Neural progenitor cell (in vitro differentiated cells): Measurements from ENCODE around the gene ASIC1. TPM values are rescaled to one million over a fixed set of nuclear protein-coding genes. Genes with fewer than 3 reads are reported as not detected.

ENCODE experiments used
- DNase-seq: peaks from one replicate; pipeline ENCODE4 v3.0.0-alpha.2; 2016; ENCODE audit warnings: low spot score
- H2AFZ ChIP-seq: fragments of 200-600 bp; sonication (generic); replicated peaks from 2 replicates; pipeline ENCODE4 v1.6.1; 2016; ENCODE audit warnings: antibody characterized with exemption
- H3F3A ChIP-seq: fragments of 200-600 bp; sonication (generic); 2 replicates; pipeline ENCODE4 v1.6.1; 2016; ENCODE audit warnings: antibody characterized with exemption, low read depth
- H3K27ac ChIP-seq: fragments of 200-600 bp; sonication (generic); 2 replicates; pipeline ENCODE4 v1.5.1; 2016; ENCODE audit warnings: mild to moderate bottlenecking
- H3K27me3 ChIP-seq: fragments of 200-600 bp; sonication (generic); 2 replicates; pipeline ENCODE4 v1.6.1; 2016; ENCODE audit warnings: mild to moderate bottlenecking, moderate library complexity
- H3K36me3 ChIP-seq: fragments of 200-600 bp; sonication (generic); 2 replicates; pipeline ENCODE4 v1.5.1; 2016
- H3K4me1 ChIP-seq: fragments of 200-600 bp; sonication (generic); 2 replicates; pipeline ENCODE4 v1.6.1; 2016; ENCODE audit warnings: mixed run types
- H3K4me2 ChIP-seq: fragments of 200-600 bp; sonication (generic); 2 replicates; pipeline ENCODE4 v1.6.1; 2016
- H3K4me3 ChIP-seq: fragments of 200-600 bp; sonication (generic); 2 replicates; pipeline ENCODE4 v1.5.1; 2016
- H3K79me2 ChIP-seq: fragments of 200-600 bp; sonication (generic); 2 replicates; pipeline ENCODE4 v1.6.1; 2016; ENCODE audit warnings: low read depth
- H3K9ac ChIP-seq: fragments of 200-600 bp; sonication (generic); 2 replicates; pipeline ENCODE4 v1.6.1; 2016
- H3K9me3 ChIP-seq: fragments of 200-600 bp; sonication (generic); 2 replicates; pipeline ENCODE4 v1.5.1; 2016; ENCODE audit warnings: low read depth
- H4K20me1 ChIP-seq: fragments of 200-600 bp; sonication (generic); 2 replicates; pipeline ENCODE4 v1.6.1; 2016; ENCODE audit warnings: low read depth
- H3K27ac Mint-ChIP-seq: 3 replicates; pipeline ENCODE4 v1.8.0; 2021; ENCODE audit warnings: mixed read lengths
- H3K27me3 Mint-ChIP-seq: 2 replicates; pipeline ENCODE4 v1.8.0; 2022; ENCODE audit warnings: low read depth, mild to moderate bottlenecking, inconsistent platforms, moderate library complexity, mixed read lengths; ENCODE audit not compliant: insufficient read depth
- H3K36me3 Mint-ChIP-seq: 3 replicates; pipeline ENCODE4 v1.8.0; 2021; ENCODE audit warnings: mixed read lengths
- H3K4me1 Mint-ChIP-seq: 3 replicates; pipeline ENCODE4 v1.8.0; 2021; ENCODE audit warnings: mixed read lengths
- H3K4me3 Mint-ChIP-seq: 3 replicates; pipeline ENCODE4 v1.8.0; 2021; ENCODE audit warnings: mild to moderate bottlenecking, moderate library complexity, mixed read lengths
- H3K9me3 Mint-ChIP-seq: 3 replicates; pipeline ENCODE4 v1.8.0; 2020; ENCODE audit warnings: mixed read lengths
- CTCF ChIP-seq: fragments of 200-600 bp; sonication (generic); IDR thresholded peaks from 2 replicates; pipeline ENCODE4 v1.5.1; 2017; ENCODE audit warnings: antibody characterized with exemption, mild to moderate bottlenecking
- EZH2 ChIP-seq: fragments of 200-600 bp; sonication (generic); IDR thresholded peaks from 2 replicates; pipeline ENCODE4 v1.6.1; 2017; ENCODE audit warnings: antibody characterized with exemption, mild to moderate bottlenecking, moderate library complexity
- EZH2phosphoT487 ChIP-seq: fragments of 200-600 bp; sonication (generic); IDR thresholded peaks from 2 replicates; pipeline ENCODE4 v1.6.1; 2017; ENCODE audit warnings: antibody characterized with exemption
- total RNA-seq: library from RNA; depleted of rRNA; stranded (reverse); fragments of >200 nt; gene quantifications from 2 replicates; pipeline ENCODE4 v1.2.3, GENCODE V29; 2015; ENCODE audit warnings: low replicate concordance

The ASIC1 gene
- total RNA-seq, 1 donor from 2014 or later: 2.5 TPM

GRCh38 chr12:50089730-50090129, 32.3 kb downstream of the ASIC1 start:
- Mint-ChIP-seq H3K36me3 (peaks cover 31% of the 10 kb centered on the region), H3K27ac (no peak overlapping the region)
- H3K36me3 ChIP-seq: peaks cover 25% of the 10 kb centered on the region

GRCh38 chr12:50090391-50090790, 33.0 kb downstream of the ASIC1 start:
- no peak overlapping the region for H3K27ac Mint-ChIP-seq
- peaks cover 47% of the 10 kb centered on the region for H4K20me1 ChIP-seq
- peaks cover 28% of the 10 kb centered on the region for H3K36me3 ChIP-seq
- H3K27ac ChIP-seq: no peak overlapping the region
- TF ChIP-seq CTCF (no peak), EZH2 (no peak), EZH2phosphoT487 (no peak)
- no peak overlapping the region for H2AFZ ChIP-seq
- H3K4me2 ChIP-seq: no peak overlapping the region
- no peak overlapping the region for H3K4me3 ChIP-seq
- DNase-seq: no peak
- no peaks in the 10 kb centered on the region for H3K27me3 ChIP-seq
- peaks cover 3% of the 10 kb centered on the region for H3K4me1 ChIP-seq
- H3K27me3 Mint-ChIP-seq: peaks cover 2% of the 10 kb centered on the region
- peaks cover 29% of the 10 kb centered on the region for H3F3A ChIP-seq
- peaks cover 47% of the 10 kb centered on the region for H3K79me2 ChIP-seq
- no peak overlapping the region for H3K9ac ChIP-seq
- no peaks in the 10 kb centered on the region for H3K9me3 ChIP-seq
- peaks cover 13% of the 10 kb centered on the region for H3K4me1 Mint-ChIP-seq
- no peak overlapping the region for H3K4me3 Mint-ChIP-seq
- no peaks in the 10 kb centered on the region for H3K9me3 Mint-ChIP-seq
- peaks cover 33% of the 10 kb centered on the region for H3K36me3 Mint-ChIP-seq

More at GRCh38 chr12:50089730-50090129, 32.3 kb downstream of the ASIC1 start:
- Histone ChIP-seq H3K4me1 (peaks cover 3% of the 10 kb centered on the region), H2AFZ (no peak overlapping the region), H3K27me3 (no peaks in the 10 kb centered on the region), H3K4me2 (no peak overlapping the region), H4K20me1 (peaks cover 41% of the 10 kb centered on the region), H3K4me3 (no peak overlapping the region), H3F3A (peaks cover 30% of the 10 kb centered on the region), H3K9ac (no peak overlapping the region), H3K27ac (no peak overlapping the region), H3K79me2 (peaks cover 51% of the 10 kb centered on the region), H3K9me3 (no peaks in the 10 kb centered on the region)
- H3K27me3 Mint-ChIP-seq: peaks cover 2% of the 10 kb centered on the region
- TF ChIP-seq EZH2phosphoT487 (no peak), EZH2 (no peak), CTCF (no peak)
- no peak overlapping the region for H3K4me3 Mint-ChIP-seq
- H3K9me3 Mint-ChIP-seq: no peaks in the 10 kb centered on the region
- peaks cover 16% of the 10 kb centered on the region for H3K4me1 Mint-ChIP-seq
- no peak for DNase-seq

- Mint-ChIP-seq H3K4me3 (no peak overlapping the region), H3K27ac (no peak overlapping the region), H3K9me3 (no peaks in the 10 kb centered on the region), H3K4me1 (no peaks in the 10 kb centered on the region), H3K27me3 (no peaks in the 10 kb centered on the region), H3K36me3 (peaks cover 50% of the 10 kb centered on the region)
- Histone ChIP-seq H3K36me3 (peaks cover 9% of the 10 kb centered on the region), H3K9me3 (no peaks in the 10 kb centered on the region), H3K9ac (no peak overlapping the region), H3K4me2 (no peak overlapping the region), H3K4me3 (no peak overlapping the region), H3K27ac (no peak overlapping the region), H2AFZ (no peak overlapping the region), H3F3A (peaks cover 50% of the 10 kb centered on the region), H3K79me2 (no peaks in the 10 kb centered on the region), H3K27me3 (no peaks in the 10 kb centered on the region), H4K20me1 (peaks cover 19% of the 10 kb centered on the region), H3K4me1 (peaks cover under 1% of the 10 kb centered on the region)
- no peak for TF ChIP-seq EZH2phosphoT487
- no peak for TF ChIP-seq CTCF
- no peak for TF ChIP-seq EZH2
- DNase-seq: no peak
Observed at GRCh38 chr12:50097952-50098351, 40.6 kb downstream of the ASIC1 start.
